Muscle layer of duodenum (tissue), 2 donors: ENCODE measurements around the gene ARHGAP21.

ENCODE experiments used
- H3K27ac ChIP-seq: one replicate; pipeline ENCODE4 v1.7.0; 2013; ENCODE audit warnings: mild to moderate bottlenecking, low read length
- H3K27me3 ChIP-seq: one replicate; pipeline ENCODE4 v1.7.0; 2013; ENCODE audit warnings: low read depth, mild to moderate bottlenecking, control low read depth, low read length
- H3K36me3 ChIP-seq, 2 donors: one replicate each; pipeline ENCODE4 v1.7.0; 2013; ENCODE audit warnings: low read length in 2 of 2, control low read depth in 1 of 2, mild to moderate bottlenecking in 1 of 2; ENCODE audit not compliant: insufficient read depth in 2 of 2, control insufficient read depth in 1 of 2
- H3K4me1 ChIP-seq, 2 donors: one replicate each; pipeline ENCODE4 v1.7.0; 2013; ENCODE audit warnings: low read length in 2 of 2, mild to moderate bottlenecking in 2 of 2, control low read depth in 1 of 2, moderate library complexity in 1 of 2; ENCODE audit not compliant: insufficient read depth in 2 of 2, control insufficient read depth in 1 of 2
- H3K4me3 ChIP-seq, 2 donors: one replicate each; pipeline ENCODE4 v1.7.0; 2013; ENCODE audit warnings: low read length in 2 of 2, low read depth in 1 of 2, mild to moderate bottlenecking in 1 of 2
- H3K9me3 ChIP-seq, 2 donors: one replicate each; pipeline ENCODE4 v1.7.0; 2013; ENCODE audit warnings: low read length in 2 of 2, control low read depth in 1 of 2, mild to moderate bottlenecking in 1 of 2; ENCODE audit not compliant: control insufficient read depth in 1 of 2
- donor health status: healthy.

ARHGAP21 gene

GRCh38 chr10:24652381-24652957, 71.2 kb downstream of the ARHGAP21 start:
- Histone ChIP-seq H3K4me3 (no peak overlapping the region), H3K27ac (no peak overlapping the region), H3K4me1 (no peaks in the 10 kb centered on the region), H3K9me3 (no peaks in the 10 kb centered on the region), H3K27me3 (no peaks in the 10 kb centered on the region), H3K36me3 (no peaks in the 10 kb centered on the region)

GRCh38 chr10:24651923-24652322, 71.8 kb downstream of the ARHGAP21 start:
- Histone ChIP-seq H3K4me1 (no peaks in the 10 kb centered on the region), H3K27me3 (no peaks in the 10 kb centered on the region), H3K4me3 (no peak overlapping the region), H3K27ac (no peak overlapping the region), H3K36me3 (no peaks in the 10 kb centered on the region), H3K9me3 (no peaks in the 10 kb centered on the region)

- no peak overlapping the region for H3K27ac ChIP-seq
- no peaks in the 10 kb centered on the region for H3K4me1 ChIP-seq
- no peaks in the 10 kb centered on the region for H3K27me3 ChIP-seq
- H3K9me3 ChIP-seq = no peaks in the 10 kb centered on the region
- no peak overlapping the region for H3K4me3 ChIP-seq
- H3K36me3 ChIP-seq = no peaks in the 10 kb centered on the region
Observed at GRCh38 chr10:24650669-24651391, 72.9 kb downstream of the ARHGAP21 start.

GRCh38 chr10:24645784-24646183, 77.9 kb downstream of the ARHGAP21 start:
- Histone ChIP-seq H3K9me3 (no peaks in the 10 kb centered on the region), H3K27me3 (no peaks in the 10 kb centered on the region), H3K27ac (no peak overlapping the region), H3K4me3 (no peak overlapping the region), H3K4me1 (no peaks in the 10 kb centered on the region), H3K36me3 (no peaks in the 10 kb centered on the region)

DNA sequence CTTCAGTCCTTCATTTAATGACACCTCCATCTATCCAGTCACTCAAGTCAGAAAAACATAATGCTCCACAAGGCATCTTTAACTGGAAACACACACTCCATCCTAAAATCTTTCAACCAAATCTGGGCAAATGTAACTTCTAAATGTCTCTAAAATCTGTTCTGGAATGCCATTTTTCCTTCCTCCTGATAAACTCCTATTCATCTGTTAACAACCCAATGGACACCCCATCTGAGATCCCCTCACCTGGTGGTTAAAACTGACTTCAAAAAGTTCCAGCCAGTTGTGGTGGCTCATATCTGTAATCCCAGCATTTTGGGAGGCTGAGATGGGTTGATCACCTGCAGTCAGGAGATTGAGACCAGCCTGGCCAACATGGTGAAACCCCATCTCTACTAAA, 78.7 kb downstream of the ARHGAP21 start:
- H3K4me1 ChIP-seq = no peaks in the 10 kb centered on the region
- H3K4me3 ChIP-seq = no peak overlapping the region
- no peak overlapping the region for H3K27ac ChIP-seq
- H3K27me3 ChIP-seq = no peaks in the 10 kb centered on the region
- no peaks in the 10 kb centered on the region for H3K36me3 ChIP-seq
- no peaks in the 10 kb centered on the region for H3K9me3 ChIP-seq

GRCh38 chr10:24643679-24644209, 79.9 kb downstream of the ARHGAP21 start:
- H3K36me3 ChIP-seq = no peaks in the 10 kb centered on the region
- H3K4me3 ChIP-seq = no peak overlapping the region
- H3K27ac ChIP-seq = no peak overlapping the region
- no peaks in the 10 kb centered on the region for H3K9me3 ChIP-seq
- no peaks in the 10 kb centered on the region for H3K27me3 ChIP-seq
- H3K4me1 ChIP-seq = no peaks in the 10 kb centered on the region

- no peak overlapping the region for H3K27ac ChIP-seq
- no peaks in the 10 kb centered on the region for H3K4me1 ChIP-seq
- H3K9me3 ChIP-seq = no peaks in the 10 kb centered on the region
- H3K36me3 ChIP-seq = no peaks in the 10 kb centered on the region
- H3K4me3 ChIP-seq = no peak overlapping the region
- H3K27me3 ChIP-seq = no peaks in the 10 kb centered on the region
Observed at GRCh38 chr10:24642921-24643678, 80.6 kb downstream of the ARHGAP21 start.

DNA sequence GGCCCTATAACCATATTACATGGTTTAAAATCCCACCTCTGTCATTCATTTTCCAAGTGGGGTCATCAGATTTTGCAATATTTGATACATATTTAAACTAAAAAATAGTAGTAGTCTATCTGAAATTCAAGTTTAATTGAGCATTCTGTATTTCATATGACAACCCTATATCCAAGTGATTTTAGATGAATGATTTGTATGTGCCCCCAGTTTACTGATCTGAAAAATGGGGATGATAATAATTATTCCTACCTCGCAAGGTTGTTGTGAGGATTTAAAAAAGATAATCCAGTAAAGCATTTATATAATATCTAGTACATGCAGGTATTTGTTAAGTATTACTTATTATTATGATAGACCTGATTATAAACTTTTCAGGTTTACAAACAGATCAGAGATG, 84.6 kb downstream of the ARHGAP21 start:
- no peak overlapping the region for H3K4me3 ChIP-seq
- H3K27ac ChIP-seq = no peak overlapping the region
- H3K9me3 ChIP-seq = no peaks in the 10 kb centered on the region
- no peaks in the 10 kb centered on the region for H3K36me3 ChIP-seq
- no peaks in the 10 kb centered on the region for H3K4me1 ChIP-seq
- no peaks in the 10 kb centered on the region for H3K27me3 ChIP-seq

DNA sequence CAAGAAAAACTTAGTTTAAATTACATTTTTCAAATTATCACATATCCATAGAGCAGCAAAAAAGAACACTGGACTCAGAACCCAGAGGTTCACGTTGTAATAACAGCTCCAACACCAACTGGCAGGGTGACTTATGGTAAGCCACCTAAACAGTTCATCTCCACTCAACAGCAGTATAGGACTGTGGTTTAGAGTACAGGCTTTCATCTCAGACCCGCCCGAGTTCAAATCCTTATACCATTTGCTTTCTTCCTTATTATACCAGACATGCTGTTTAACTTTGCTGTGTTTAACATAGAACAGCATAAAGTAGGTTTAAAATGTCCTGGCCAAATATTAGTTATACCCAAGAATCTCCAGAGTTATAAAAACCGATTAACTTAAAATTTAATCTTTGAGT, 97.9 kb downstream of the ARHGAP21 start:
- no peaks in the 10 kb centered on the region for H3K9me3 ChIP-seq
- H3K27ac ChIP-seq = no peak overlapping the region
- H3K4me1 ChIP-seq = peaks cover 0 to 5% of the 10 kb centered on the region in 2 donors
- no peak overlapping the region for H3K4me3 ChIP-seq
- no peaks in the 10 kb centered on the region for H3K27me3 ChIP-seq
- H3K36me3 ChIP-seq = peaks cover 0 to 2% of the 10 kb centered on the region in 2 donors

DNA sequence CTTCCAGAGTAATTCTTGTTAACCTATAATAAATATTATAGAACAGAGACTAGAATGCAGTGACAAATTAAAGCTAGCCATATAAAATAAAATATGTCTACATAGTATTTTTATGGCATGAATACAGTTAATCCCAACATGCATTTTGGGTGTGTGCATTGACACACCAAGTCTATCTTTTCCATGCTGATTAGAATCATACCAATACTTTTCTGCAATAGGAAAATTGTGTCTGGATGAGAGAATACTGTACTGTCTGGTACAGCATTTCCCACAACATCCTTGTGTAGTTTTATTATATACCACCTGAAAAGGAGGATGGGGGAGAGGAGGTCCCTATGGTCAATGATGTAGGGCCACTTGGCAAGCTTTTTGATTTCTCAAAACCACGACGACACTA, 100.3 kb downstream of the ARHGAP21 start:
- H3K27ac ChIP-seq = no peak overlapping the region
- H3K9me3 ChIP-seq = no peaks in the 10 kb centered on the region
- H3K4me1 ChIP-seq = no peaks in the 10 kb centered on the region
- no peak overlapping the region for H3K4me3 ChIP-seq
- H3K36me3 ChIP-seq = no peaks in the 10 kb centered on the region
- no peaks in the 10 kb centered on the region for H3K27me3 ChIP-seq

DNA sequence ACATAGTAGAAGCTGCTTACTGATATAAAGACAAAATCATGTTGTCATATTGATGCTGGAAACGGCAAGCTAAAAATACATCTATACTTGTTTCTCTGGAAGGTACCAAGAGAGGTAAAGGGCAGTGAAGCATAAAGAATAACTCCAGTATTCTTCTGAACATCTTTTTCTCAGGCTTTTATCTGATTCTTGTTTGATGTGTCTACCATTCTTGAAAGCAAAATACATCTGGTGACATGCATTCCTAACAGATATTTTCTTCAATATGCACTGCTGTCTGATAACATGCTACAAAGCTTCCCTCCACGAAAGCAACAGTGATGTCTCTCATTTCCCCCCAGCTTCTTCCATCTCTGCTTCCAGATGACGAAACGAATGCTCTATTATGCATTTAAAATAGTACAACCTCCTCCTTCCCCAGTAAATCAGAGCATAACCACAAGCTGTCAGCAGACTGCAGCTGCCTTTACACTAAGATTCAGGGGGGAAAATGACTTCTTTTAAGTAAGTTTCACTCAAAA, 100.8 kb downstream of the ARHGAP21 start:
- H3K27me3 ChIP-seq = no peaks in the 10 kb centered on the region
- no peak overlapping the region for H3K4me3 ChIP-seq
- no peak overlapping the region for H3K27ac ChIP-seq
- H3K4me1 ChIP-seq = no peaks in the 10 kb centered on the region
- H3K36me3 ChIP-seq = no peaks in the 10 kb centered on the region
- H3K9me3 ChIP-seq = no peaks in the 10 kb centered on the region
